Right lobe of liver (tissue), 4 donors: ENCODE results near the gene SENP8.
"Not testable (repeated sequence)": the region's sequence is repeated elsewhere in the genome, so short reads cannot be mapped to it uniquely, and the experiment has no call there.

Source experiments
- CTCF ChIP-seq, 4 donors: fragments of 200-600 bp in 3 of 4; fragments of 450-650 bp in 1 of 4; IDR thresholded peaks; one replicate each; pipeline versions ENCODE4 v1.5.1 to v1.8.0; 2016 to 2022; ENCODE audit warnings: antibody characterized with exemption in 4 of 4, mild to moderate bottlenecking in 2 of 4
- POLR2A ChIP-seq: fragments of 450-650 bp; IDR thresholded peaks from one replicate; pipeline ENCODE4 v1.6.1; 2017; ENCODE audit warnings: antibody characterized with exemption, mild to moderate bottlenecking
- donor health status: DM: no; HTN: no; CAD: no.
- donor health status: DM: no; HTN: no; CAD: no.
- donor health status: DM: no; HTN: yes; CAD: no.

- TF ChIP-seq CTCF (IDR thresholded peaks at IDR 0.05); POLR2A: not testable (repeated sequence)
Measured at GRCh38 chr15:72071448-72071825, 46.8 kb upstream of the SENP8 start.
